Activated T-cell treated with anti-CD3 and anti-CD28 coated beads, Interleukin-2, amount 50 U/mL, for 48 hours (primary cell): Measurements from ENCODE around the gene MLF2.
"Not testable (repeated sequence)": the region's sequence is repeated elsewhere in the genome, so short reads cannot be mapped to it uniquely, and the experiment has no call there.

ENCODE experiments used
- DNase-seq, 2 experiments: peaks; one replicate each; pipeline ENCODE4 v3.0.0-alpha.2; 2020

The MLF2 gene

DNA sequence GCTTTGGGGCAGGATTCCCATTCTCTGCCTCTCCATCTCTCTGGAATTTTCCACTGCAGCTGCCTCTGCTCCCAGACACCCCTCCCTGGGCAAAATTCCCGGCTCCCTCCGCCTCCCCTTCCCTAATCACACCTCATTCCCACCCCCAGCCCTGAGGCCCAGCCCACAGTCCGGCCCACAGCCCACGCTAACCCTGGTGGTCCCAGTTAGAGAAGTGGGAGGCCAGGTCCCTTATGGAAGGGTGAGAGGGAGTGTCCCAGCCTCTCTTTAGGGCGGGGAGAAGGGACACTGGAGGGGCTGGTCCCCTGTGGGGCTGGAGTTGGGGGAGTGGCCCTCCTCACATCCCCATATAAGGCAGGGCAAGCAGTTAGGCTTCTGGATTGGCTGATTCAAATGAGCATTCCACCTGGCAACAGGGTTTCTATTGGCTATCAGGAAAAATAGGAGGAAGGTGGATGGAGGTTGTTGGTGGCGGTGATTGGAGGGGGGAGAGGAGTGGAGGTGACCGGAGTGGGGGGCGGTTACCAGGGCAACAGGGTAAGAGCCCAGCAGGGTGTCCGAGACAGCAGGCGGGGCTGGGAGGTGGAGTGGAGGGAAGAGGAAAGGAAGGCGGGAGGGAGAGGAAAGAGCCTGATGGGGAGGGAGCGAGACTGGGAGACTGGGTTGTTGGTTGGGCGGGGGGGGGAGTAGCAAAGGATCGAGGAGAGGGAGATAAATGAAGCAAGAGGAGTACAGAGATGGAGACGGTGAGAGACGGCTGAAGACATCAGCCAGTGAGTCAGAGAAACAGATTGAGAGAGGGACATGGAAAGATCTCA, 11.3 kb upstream of the MLF2 start:
- peak; percentile 61 to 68 for DNase-seq

DNA sequence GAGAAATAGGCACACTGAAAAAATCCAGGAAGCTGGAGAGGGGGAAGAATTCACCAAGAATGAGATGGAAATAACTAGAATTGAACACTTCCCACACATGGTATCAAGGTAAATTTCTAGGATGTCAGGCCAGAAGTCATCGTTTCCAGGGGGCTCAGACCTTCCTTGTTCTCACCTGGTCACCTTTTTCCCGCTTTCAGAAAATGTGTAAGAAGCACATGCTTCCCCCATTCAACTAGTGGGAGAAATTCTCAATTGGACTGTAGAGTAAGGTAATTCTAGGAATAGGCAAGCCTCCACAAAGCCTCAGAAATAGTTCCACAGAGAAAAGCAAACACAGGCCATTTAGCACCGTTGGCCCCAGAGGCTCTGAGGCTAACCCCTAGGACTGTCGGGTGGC, 10.4 kb upstream of the MLF2 start:
- no peak for DNase-seq

DNA sequence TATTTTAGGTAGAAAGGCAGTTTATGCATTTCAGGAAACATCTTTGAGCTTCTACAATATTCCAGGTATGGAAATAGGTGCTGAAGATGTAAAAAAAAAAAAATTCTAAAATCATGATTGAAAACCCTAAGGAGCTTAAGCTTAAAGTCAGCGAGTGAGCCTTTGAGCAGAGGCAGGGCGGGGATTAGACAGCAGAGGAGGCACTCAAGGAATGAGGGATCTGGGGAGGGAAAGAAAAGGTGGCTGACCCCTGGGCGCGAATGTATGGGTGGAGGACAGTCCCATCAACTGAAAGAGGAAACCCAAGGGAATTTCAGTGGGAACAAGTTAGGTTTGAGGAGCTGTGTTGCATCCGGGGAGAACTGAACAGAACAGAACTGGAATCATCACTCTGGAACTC, 6.8 kb upstream of the MLF2 start:
- DNase-seq, result no peak

DNA sequence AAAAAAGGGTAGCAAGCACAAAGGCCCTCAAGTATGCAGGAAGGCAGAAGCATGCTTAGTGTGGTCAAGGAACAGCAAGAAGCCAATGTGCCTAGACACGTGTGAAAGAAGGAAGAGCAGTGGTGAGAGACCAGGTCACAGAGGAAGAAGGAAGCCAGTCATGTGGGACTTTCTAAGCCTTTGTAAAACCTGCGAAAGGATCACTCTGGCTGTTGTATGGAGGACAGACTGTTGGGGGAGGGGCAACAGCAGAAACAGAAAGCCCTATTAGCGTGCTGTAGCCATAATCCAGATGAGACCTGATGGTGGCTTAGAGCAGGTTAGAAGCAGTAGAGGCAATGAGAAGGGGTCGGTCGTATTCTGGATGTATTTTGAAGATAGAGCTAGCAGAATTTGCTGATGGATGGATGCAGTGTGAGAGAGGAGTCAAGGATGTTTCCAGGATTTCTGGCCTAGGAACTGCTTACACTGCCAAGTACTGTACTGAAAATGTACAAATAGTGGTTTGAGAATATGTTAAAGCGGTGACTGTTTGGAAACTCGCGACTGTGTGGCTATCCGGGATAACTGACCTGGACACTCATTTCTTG, 5.7 kb upstream of the MLF2 start:
- no peak for DNase-seq

DNA sequence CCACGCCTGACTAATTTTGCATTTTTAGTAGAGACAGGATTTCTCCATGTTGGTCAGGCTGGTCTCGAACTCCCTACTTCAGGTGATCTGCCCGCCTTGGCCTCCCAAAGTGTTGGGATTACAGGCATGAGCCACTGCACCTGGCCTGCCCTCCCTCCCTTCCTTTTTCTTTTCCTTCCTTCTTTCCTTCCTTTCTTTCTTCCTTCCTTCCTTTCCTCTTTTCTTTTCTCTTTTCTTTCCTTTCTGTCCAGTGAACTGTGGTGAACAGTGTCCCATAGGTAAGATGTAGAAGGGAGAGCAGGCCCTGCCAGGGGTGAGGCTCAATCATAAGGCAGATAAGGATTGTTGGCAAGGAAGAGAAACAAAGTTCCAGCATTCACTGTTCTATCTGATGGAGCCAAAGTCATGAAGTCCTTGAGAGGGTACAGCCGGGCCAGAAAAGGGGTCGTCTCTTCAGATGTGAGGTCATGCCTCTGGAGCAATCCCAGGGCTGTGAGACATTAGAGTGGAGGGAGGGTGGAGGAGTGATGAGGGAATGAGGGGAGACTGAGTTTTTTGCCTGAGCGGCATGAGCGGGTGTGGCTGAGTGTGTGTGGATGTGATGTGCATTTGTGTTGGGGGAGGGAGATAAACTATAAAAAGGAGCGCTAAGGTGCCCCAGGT, 4.2 kb upstream of the MLF2 start:
- no peak for DNase-seq

DNA sequence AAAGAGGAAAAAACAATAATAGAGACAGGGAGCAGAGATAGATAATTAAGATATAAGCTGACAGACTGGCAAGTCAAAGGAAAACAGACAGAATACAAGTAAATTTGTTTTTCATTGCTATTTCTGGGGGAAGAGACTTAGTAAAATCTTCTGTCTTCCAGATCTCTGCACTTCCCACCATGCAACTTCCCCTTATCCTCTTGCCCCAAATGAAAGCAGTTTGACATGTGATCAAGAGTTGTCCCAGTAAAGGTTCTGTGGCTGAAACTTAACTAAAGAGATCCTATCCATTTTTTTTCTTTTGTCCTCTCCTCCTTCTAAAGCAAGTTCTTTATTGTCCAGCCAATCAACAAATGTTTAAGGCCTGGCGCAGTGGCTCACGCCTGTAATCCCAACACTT, 1.5 kb upstream of the MLF2 start:
- DNase-seq, result no peak

DNA sequence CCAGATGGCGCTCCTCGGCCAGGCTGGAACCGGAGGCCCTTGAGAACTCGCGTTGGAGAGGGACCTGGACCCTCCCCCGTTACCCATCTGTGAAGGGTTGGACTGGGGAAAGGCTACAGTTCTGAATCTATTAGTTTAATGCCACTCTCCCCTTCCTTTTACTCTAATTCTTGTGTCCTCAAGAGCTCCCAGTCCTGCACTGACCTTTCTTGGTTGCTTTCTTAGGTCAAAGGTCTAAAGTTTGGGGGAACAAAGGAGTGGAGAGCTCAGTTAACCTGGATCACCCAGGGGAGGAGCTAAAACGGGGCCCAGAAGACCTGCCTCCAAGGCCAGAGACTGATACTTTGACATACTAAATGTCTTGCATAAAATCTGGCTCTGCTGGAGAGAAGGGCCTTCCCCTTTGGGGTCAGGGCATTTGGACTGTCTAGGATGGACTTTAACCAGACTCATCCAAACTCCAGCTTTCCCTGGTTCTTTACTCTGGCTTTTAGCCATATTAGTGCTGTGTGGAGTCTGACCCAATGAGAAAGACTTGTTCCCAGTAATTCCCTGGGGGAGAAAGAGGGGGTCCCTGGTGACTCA, 923 bp upstream of the MLF2 start:
- DNase-seq, result no peak

DNA sequence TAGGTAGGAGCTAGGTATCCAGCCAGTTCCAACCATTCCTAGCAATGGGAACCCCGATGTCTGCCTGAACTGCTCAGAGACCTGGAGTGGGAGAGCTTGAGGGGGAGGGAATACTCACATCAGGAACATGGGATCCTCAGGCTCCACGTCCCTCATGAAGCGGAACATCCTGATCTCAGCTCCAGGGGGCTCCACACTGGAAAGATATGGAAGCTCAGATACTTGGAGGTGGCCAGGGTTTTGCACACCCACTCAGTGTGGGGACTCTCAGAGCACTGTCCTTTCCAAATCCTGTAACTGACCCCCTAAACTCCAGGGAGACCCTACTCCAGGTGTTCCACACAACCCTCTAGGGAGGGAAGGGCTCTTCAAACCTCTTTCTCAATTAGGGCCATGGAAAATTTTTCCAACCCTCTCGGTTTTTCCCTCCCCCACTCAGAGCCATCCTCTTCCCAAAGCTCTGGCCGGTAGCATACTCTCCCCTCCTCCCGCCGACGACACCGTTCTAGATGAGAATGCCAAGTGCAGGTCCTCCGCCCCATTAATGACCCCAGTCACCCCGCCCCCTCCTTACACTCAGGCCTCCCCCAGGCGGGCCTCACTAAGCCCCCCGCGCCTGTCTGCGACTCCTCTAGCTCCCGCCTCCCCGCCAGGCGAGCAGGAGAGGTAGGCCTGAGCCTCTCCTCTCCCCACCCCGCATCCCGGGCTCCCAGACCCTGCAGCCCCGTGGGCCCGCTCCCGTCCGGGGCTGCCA, 597 bp downstream of the MLF2 start:
- no peak for DNase-seq

DNA sequence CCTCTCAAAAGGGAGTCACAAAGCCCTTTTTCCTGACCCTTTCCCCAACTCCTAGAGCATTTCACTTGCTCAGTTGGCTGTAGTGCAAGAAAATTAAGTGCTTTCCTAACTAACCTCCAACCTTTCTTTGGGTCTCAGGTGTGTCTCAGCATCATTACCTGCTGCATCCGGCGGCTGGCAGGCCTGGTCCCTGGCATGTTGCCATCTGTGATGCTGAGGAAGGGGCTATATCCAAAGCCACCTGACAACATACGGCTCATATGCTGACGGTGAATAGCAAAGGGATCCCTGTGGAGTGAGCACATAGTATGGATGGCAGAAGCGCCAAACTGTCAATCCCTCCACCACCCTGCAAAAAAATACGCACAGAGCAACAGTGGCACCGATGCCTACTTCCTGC, 1.2 kb downstream of the MLF2 start:
- DNase-seq, result no peak

DNA sequence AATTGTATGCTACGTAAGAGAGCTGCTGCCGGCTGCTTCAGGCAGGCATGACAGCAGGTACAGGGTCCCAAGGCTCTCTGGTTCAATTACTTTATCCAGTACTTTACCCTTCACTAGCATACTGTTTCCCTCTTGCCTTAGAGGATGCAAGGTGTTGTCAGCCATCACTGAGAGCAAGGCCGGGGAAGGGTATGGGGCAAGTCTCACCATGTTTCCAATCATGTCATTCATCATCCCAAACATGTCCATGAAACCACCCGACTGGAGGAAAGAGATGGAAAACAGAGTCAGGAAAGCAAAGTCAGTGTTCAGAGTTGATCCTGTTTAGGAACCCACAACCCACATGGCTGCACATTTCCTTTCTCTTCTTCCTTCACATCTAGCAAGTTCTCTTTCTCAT, 2.4 kb downstream of the MLF2 start:
- DNase-seq, result no peak

DNA sequence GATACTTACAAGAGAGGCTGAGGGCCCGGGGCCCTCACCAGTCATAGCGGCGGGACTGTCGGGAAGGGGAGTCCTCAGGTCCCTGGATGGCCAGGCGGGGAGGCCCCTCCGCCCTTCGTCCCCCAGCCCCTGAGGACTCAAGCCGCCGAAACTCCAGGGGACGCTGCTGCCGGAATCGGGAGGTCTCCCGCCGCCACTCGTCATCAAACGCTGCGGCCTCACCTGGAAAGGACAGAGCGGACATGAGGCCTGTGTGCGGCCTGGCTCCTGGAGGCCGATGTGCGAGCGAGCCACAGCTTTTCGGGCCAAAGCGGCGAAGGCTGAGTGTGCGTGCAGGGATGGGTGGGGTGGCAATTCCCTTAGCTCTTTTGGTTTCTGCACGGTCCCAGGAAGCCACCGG, 4.2 kb downstream of the MLF2 start:
- DNase-seq, result no peak

DNA sequence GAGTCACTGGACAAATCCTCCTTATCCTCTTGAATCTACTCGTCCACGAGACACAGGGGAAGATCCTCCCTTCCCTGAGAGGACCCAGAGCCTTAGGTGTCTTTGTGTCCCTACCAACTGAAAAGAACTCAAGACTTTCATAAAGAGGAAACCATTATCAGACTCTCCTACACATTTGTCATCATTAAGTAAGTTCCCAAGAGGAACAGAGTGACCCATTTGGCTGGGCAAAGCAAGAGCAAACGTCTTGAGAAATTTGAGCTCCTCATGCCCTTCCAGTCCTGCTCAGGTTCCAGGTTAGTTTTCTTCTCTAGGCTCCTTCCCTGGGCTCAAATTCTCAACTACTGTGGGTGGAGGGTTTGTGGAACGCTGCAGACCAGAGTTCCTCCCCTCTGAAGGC, 5.7 kb downstream of the MLF2 start:
- no peak for DNase-seq

DNA sequence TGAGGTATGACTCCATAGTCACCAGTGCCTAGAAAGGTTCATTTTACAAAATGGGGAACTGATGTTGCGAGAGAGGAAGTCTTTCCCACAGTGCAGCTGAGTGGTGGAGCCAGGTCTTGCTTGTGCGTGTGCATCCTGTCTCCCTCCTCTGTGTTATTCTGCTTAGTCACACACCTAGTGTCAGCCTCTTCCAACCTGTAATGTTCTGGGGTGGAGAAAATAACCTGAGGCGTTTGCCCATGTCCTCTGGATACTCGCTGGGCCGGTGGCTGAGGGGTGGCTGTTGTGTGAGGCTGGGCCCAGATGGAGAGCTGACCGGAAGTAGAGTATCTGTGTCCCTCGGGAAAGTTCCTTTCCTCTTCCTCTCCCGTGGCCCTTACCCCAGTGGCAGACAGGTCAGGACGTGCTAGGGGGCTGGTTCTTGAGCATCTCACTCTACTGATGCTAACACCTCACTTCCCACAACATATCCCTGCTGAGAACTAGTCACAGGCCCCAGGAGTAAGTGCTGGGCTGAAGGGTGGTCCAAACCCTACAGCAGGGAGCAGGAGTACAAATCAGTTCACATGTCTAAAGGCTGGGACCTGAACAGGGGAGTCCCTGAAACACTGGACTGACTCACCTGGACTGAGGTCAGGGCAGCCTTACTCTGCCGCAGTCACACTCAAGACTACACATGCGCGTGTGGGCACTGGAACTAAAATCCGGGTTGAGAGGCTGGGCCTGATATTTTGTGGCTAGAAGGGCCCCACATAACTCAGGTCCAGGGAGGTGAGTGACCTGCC, 7.0 kb downstream of the MLF2 start:
- no peak for DNase-seq

DNA sequence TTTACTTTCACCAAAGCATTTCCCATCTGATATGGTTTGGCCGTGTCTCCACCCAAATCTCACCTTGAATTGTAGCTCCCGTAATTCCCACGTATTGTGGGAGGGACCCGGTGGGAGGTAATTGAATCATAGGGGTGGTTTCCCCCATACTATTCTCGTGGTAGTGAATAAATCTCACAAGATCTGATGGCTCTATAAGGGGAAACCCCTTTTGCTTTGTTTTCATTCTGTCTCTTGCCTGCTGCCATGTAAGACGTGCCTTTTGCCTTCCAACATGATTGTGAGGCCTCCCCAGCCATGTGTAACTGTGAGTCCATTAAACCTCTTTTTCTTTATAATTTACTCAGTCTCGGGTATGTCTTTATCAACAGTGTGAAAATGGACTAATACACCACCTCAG, 9.6 kb downstream of the MLF2 start:
- peak; percentile 50 to 56 for DNase-seq

DNA sequence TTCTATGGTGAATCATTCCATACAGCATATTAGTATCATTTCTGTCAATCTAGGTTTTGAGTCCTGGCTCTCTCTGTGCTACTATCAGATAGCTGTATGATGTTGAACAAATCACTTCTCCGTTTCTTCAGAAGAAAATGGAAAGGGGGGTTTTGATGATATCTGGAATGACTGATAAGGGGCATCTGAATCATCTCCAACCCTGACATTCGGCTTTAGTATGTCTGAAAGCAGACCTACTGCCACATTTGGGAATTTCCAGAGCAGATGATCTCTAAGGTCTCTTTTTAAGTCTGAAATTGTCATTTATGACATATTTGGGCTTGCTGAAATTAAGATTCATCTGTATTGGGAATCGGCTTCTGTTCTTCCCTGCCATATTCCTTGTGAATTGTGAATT, 10.1 kb downstream of the MLF2 start:
- DNase-seq, result no peak

DNA sequence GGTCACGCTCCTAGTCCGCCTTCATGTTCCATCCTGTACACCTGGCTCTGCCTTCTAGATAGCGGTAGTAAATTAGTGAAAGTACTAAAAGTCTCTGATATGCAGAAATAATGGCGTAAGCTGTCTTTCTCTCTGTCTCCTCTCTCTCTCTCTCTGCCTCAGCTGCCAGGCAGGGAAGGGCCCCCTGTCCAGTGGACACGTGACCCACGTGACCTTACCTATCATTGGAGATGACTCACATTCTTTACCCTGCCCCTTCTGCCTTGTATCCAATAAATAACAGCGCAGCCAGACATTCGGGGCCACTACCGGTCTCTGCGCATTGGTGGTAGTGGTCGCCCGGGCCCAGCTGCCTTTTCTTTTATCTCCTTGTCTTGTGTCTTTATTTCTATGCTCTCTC, 10.9 kb downstream of the MLF2 start:
- DNase-seq, result not testable (repeated sequence)

DNA sequence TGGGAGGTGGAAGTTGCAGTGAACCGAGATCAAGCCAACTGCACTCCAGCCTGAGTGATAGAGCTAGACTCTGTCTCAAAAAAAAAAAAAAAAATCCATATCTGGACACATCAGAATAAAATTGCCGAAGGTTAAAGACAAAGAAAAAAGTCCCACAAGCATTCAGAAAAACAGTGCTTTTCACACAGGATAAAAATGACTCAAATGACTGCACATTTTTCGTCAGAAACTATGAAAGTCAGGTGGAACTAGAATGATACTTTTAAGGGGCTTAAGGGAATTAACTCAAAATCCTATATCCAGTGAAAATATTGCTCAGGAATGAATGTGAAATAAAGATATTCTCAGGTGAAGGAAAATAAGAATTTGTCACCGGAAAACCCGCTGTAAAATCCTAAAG, 16.2 kb downstream of the MLF2 start:
- DNase-seq, result no peak

DNA sequence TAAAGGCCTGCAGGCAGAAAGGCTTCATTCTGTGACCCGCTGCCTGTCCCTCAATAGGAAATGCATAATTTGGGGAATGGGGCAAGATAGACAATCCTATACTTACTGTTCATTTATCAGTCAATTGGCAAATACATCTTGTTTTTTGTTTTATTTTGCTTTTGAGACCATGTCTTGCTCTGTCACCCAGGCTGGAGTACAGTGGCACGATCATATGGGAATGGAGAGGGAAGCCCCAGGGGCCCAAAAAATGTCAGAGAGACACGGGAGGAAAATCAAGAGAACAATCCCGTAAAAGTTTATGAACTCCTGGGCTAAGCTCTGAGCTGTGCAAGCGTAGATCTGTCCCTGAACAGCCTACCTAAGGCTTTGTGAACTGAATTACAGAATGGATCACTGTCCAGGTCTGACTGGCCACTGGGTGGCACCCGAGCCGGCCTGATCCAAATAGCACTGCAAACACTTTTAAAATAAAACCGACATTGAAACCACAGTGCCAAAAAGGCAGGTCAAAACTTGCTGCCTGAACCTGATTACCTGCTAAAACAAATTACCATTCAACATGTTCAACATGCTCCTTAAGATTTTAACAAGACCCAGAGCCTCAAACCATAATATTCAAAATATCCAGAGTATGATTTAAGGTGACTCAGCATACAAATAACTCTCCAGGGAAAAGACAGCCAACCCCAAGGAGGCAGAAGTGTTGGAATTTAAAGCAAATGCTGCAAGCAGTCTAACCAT, 17.3 kb downstream of the MLF2 start:
- DNase-seq, result peak; percentile 47 to 63

DNA sequence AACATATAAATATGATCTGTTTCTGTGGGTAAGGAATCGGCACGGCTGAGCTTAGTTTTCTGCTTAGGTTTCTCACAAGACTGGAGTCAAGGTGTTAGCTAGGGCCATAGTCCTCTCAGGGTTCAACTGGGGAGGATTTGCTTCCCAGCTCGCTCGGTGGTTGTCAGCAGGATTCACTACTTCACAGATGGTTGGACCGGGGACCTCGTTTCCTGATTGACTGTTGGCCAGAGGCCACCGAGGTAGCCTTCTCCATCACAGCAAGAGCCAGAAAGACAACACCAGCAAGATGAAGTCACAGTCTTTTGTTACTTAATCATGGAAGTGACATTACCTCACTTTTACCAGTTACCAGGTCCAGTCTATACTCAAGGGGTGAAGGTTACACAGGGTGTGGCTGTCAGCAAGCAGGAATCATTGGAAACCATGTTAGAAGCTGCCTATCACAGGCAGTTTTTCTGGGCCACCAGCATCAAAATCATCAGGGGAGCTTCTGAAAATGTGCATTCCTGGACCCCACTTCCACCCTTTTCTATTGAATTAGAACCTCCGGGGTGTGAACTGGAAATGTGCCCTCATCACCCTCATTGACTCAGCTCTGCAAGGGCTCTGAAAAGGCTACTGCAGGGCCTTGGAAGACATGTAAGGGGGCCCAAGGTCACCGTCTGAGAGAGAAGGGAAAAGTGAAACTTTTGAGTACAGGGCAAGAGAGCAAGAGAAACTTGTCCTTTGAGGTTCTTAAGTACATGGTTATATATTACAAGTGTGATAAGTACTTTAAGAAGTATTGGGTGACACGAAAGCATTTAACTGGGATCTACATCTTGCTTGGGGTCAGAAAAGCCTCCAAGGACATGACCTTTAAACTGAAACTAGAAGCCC, 18.2 kb downstream of the MLF2 start:
- no peak for DNase-seq

DNA sequence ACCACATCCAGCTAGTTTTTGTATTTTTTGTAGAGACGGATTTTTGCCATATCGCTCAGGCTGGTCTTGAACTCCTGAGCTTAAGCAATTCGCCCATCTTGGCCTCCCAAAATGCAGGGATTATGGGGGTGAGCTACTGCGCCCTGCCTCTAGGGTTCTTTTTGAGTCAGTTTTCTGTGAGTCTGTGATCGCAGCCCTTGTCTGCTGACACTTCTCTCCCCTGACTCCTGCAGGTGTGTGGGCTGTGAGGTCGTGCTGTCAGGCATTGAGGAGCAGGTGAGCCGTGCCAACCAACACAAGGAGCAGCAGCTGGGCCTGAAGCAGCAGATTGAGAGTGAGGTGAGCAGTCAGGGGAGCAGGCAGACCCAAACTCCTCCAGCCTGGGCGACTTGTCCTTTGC, 22.8 kb downstream of the MLF2 start:
- no peak for DNase-seq

DNA sequence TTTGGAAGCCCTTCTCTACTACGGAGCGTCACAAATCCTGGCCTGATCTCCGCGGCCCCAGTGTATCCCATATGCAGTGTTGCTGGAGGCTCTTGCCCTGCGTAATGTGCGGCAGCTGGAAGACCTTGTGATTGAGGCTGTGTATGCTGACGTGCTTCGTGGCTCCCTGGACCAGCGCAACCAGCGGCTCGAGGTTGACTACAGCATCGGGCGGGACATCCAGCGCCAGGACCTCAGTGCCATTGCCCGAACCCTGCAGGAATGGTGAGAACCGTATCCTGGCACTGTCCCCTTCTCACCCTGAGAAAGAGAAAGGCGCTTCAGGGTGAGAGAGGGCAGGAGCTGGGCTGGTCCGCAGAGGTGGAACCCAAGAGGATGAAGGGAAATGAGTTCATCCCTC, 23.8 kb downstream of the MLF2 start:
- no peak for DNase-seq
